Peyer's patch (tissue), 4 donors: ENCODE measurements around the gene TRIO.

ENCODE experiments used
- CTCF ChIP-seq, 6 experiments: fragments of 450-650 bp in 4 of 6; fragments of 200-600 bp in 2 of 6; sonication (generic) in 1 of 6; IDR thresholded peaks; one replicate each; pipeline ENCODE4 v1.5.1; 2017 to 2019; ENCODE audit warnings: antibody characterized with exemption in 6 of 6, mild to moderate bottlenecking in 3 of 6, moderate library complexity in 1 of 6
- POLR2A ChIP-seq, 2 donors: fragments of 450-650 bp; IDR thresholded peaks; one replicate each; pipeline ENCODE4 v1.5.1; 2017; ENCODE audit warnings: antibody characterized with exemption in 2 of 2, mild to moderate bottlenecking in 2 of 2, moderate library complexity in 2 of 2

- TF ChIP-seq POLR2A (IDR thresholded peaks at IDR 0.05) (no peak), CTCF (IDR thresholded peaks at IDR 0.05) (no peak)
Observed at GRCh38 chr5:14349029-14349428, 205.9 kb downstream of the TRIO start.
